Hematopoietic multipotent progenitor cell (in vitro differentiated cells): Measurements from ENCODE around the gene SLC7A14. TPM values are rescaled to one million over a fixed set of nuclear protein-coding genes. Genes with fewer than 3 reads are reported as not detected.
A peak's percentile ranks its signal among the peaks of the same experiment; 100 is the strongest.

Experiments used
- DNase-seq, 3 donors: peaks; one replicate each; pipeline ENCODE4 v3.0.0-alpha.2; 2011 to 2015; ENCODE audit warnings: low read depth in 2 of 3, low spot score in 2 of 3
- total RNA-seq: library from RNA; depleted of rRNA; stranded (reverse); fragments of >200 nt; gene quantifications from one replicate; pipeline ENCODE4 v1.2.3, GENCODE V29; 2012

Gene SLC7A14
- total RNA-seq, 1 donor, result not detected

- no peak for DNase-seq
These were observed 149.2 kb downstream of the SLC7A14 start for GRCh38 chr3:170436697-170437096.

DNA sequence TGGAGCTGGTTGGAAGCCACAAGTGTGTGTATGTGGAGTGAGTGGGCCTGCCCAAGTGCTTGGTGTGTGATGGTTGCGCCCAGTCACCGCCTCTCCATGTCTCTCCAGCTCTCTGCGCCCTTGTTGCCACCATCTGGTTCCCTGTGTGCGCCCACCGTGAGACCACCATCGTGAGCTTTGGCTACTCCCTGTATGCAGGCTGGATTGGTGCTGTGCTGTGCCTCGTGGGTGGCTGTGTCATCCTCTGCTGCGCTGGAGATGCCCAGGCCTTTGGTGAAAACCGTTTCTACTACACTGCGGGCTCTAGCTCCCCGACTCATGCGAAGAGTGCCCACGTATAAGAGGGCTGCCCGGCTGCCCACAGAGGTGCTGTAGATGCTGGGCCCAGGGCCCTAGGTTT, 153.5 kb downstream of the SLC7A14 start:
- DNase-seq, result no peak

DNA sequence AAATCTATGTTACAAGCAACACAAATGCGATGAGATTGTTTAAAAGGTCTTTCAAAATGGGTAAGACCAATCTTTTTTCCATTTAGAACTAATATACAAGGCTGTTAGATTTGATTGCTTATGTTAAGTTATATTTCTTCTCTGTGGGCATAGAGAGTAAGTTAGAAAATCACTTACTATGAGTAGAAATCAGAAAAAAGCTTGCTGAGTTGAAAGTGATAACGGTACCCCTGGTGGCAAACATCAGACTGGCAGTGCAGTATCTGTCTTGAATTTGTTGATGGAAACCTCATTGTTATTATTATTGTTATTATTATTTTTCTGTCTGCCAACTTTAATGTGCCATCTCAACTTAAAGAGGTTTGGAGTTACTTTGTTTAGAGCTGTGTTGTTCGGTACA, 154.8 kb downstream of the SLC7A14 start:
- no peak for DNase-seq

DNA sequence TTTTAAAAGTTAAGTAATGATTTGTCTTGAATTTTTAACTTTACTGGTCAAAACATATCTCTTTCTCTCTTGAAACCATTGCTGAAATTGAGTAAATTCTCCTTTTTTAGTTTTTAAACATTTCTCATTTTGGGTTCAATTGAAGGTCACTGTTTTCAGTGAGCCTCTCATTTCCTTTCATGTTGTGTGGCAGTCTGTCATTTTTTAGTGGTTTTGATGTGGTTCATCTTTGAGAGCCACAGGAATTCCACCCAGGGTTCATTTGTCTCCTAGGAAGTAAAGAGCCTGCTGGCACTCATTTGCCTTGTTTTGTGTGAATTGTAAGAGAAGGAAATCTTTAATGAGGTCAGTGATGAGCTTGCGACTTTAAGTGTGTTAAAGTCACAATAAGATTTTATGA, 156.8 kb downstream of the SLC7A14 start:
- no peak for DNase-seq

- DNase-seq, result no peak
These were observed 157.8 kb downstream of the SLC7A14 start for GRCh38 chr3:170428095-170428494.

DNA sequence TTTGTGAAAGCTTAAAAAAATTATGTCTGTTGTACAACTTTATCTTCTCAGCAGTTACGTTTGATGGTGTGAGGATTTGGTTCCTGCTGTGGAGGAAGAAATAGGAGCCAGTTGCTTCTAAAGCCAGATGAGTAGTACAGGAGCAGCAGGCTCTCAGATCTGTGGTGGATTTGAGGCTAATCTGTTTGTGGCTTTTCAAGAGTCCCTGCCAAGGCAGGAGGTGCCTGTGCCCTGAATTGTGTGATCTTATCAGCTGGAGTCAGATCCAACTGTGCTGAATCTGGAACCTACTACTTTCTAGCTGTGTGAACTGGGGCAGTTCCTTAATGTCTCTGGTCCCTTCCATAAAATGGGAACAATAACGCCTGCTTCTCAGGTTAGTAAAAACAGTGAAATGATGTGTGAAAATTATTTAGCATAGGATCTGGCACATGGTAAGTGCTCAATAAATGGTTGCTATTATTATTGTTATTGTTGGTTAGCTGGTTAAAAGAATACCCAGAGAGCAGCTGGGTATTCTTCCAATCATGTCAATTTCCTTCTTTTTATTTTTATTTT, 159.6 kb downstream of the SLC7A14 start:
- DNase-seq, result no peak

- no peak for DNase-seq
These were observed 160.2 kb downstream of the SLC7A14 start for GRCh38 chr3:170425491-170426239.

- no peak for DNase-seq
These were observed 161.0 kb downstream of the SLC7A14 start for GRCh38 chr3:170424879-170425278.

DNA sequence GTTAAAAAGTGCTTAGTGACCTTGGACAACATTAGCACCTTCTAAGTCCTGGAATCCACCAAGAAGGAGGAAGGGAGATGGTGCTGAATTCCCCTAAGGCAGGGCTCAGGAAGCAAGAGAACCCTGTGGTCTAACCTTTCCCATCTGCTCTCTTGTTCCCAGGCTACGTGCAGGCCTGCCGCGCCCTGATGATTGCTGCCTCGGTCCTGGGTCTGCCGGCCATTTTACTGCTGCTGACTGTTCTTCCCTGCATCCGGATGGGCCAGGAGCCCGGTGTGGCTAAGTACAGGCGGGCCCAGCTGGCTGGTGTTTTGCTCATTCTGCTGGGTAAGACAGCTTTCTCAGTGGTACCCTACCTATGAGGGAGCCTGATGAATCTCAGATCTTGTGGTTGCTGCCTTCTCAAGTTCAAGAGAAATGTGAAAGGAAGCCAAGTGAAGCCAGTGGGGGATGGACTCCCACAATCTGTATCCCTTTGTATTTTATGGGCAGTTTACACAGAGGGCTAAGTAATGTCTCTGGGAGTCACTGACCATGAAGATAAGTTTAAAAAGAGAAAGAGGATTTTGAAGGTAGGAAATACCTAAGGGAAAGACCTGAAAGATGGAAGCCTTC, 162.8 kb downstream of the SLC7A14 start:
- no peak for DNase-seq

GRCh38 chr3:170421758-170422157, 164.1 kb downstream of the SLC7A14 start:
- no peak for DNase-seq

DNA sequence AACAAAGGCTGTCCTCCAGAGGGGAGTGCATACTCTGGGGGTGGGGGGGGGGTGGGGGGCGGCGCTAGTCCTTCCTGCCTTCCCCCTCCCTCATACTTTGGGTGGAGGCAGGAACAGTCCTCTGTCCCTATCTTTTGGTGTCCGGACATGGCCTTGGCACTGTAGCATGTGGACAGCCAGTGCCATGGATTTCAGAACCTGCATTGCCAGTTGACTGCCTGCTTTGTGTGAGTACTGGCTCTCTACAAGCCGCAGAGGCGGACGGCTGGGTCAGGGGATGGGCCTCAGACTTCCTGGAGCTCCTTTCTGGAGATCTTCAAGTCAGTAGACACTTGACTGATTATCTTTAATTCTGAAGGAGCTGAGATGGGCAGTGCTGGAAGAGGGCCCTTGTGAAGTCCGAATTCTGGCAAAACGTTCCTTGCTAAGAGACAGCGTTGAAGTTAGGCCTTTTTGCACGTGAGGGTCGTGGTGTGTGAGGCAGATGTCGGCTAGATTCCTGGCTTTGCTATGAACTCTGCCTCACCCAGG, 164.7 kb downstream of the SLC7A14 start:
- no peak for DNase-seq

- no peak for DNase-seq
These were observed 165.5 kb downstream of the SLC7A14 start for GRCh38 chr3:170420307-170420821.

- DNase-seq, result peak in 1 of 3 donors; percentile 20
These were observed 166.3 kb downstream of the SLC7A14 start for GRCh38 chr3:170419557-170420087.

- peak in 1 of 3 donors; percentile 22 for DNase-seq
These were observed 167.2 kb downstream of the SLC7A14 start, which contains the start of gene CLDN11 for GRCh38 chr3:170418422-170419398. CLDN11 (plus strand) TSS chr3:170418868; CDS start chr3:170419067, 199 bp downstream.

DNA sequence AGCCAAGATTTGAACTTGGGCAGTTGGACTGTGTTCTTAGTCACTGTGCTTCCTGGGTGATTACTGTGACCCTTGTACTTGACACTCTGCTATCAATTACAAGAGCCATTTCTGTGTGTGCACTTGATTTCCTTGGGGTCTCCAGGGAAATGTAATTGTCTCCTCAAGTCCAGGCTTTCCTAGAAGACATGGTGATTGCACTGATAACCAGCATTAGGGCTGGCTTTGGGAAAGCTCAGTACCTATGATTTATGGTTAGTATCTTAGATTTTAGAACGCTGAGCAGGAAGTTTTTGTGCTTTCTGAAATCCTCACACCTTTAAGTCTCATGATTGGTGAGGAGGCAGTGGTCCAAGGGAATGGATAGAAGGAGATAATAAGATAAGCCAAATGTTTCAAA, 168.8 kb downstream of the SLC7A14 start:
- DNase-seq, result no peak

- peak; percentile 3 to 79 (median 51) for DNase-seq
These were observed 171.6 kb downstream of the SLC7A14 start for GRCh38 chr3:170414202-170414663.

- DNase-seq, result no peak
These were observed 172.6 kb downstream of the SLC7A14 start for GRCh38 chr3:170413291-170413690.

GRCh38 chr3:170410428-170411029, 175.3 kb downstream of the SLC7A14 start:
- peak in 1 of 3 donors; percentile 43 for DNase-seq
